ENCODE measurements around the gene SEPTIN1. TPM values are rescaled to one million over a fixed set of nuclear protein-coding genes. Genes with fewer than 3 reads are reported as not detected.
A peak's percentile ranks its signal among the peaks of the same experiment; 100 is the strongest.

The SEPTIN1 gene
- total RNA-seq, 1 experiment from 2014 or later: not detected

GRCh38 chr16:30368792-30369090 is 13.6 kb downstream of the SEPTIN1 start:
- in situ Hi-C loops (cut with HindIII; ENCODE audit: low pct_unique_long_range_greater_than_20kb, low sequenced_read_pairs): no loop called here
- DNase-seq (ENCODE audit: low read depth, low spot score): no peak

- DNase-seq (ENCODE audit: low read depth, low spot score): no peak
- in situ Hi-C loops (cut with HindIII; ENCODE audit: low pct_unique_long_range_greater_than_20kb, low sequenced_read_pairs): no loop called here
These were observed 14.1 kb downstream of the SEPTIN1 start for GRCh38 chr16:30368122-30368791.

- no peak for DNase-seq (ENCODE audit: low read depth, low spot score)
- in situ Hi-C loops (cut with HindIII; ENCODE audit: low pct_unique_long_range_greater_than_20kb, low sequenced_read_pairs): no loop called here
These were observed 14.9 kb downstream of the SEPTIN1 start for GRCh38 chr16:30367349-30368009.

GRCh38 chr16:30366511-30366910 is 15.8 kb downstream of the SEPTIN1 start:
- in situ Hi-C loops (cut with HindIII; ENCODE audit: low pct_unique_long_range_greater_than_20kb, low sequenced_read_pairs): no loop called here
- DNase-seq (ENCODE audit: low read depth, low spot score): no peak

GRCh38 chr16:30365200-30365599 is 17.2 kb downstream of the SEPTIN1 start:
- in situ Hi-C loops (cut with HindIII; ENCODE audit: low pct_unique_long_range_greater_than_20kb, low sequenced_read_pairs): no loop called here
- DNase-seq (ENCODE audit: low read depth, low spot score): no peak

- in situ Hi-C loops (cut with HindIII; ENCODE audit: low pct_unique_long_range_greater_than_20kb, low sequenced_read_pairs): no loop called here
- DNase-seq (ENCODE audit: low read depth, low spot score): no peak
These were observed 21.2 kb downstream of the SEPTIN1 start for GRCh38 chr16:30361180-30361579.

GRCh38 chr16:30359871-30360170 is 22.5 kb downstream of the SEPTIN1 start:
- DNase-seq (ENCODE audit: low read depth, low spot score): no peak
- in situ Hi-C loops (cut with HindIII; ENCODE audit: low pct_unique_long_range_greater_than_20kb, low sequenced_read_pairs): no loop called here

GRCh38 chr16:30358990-30359870 is 23.1 kb downstream of the SEPTIN1 start:
- no peak for DNase-seq (ENCODE audit: low read depth, low spot score)
- in situ Hi-C loops (cut with HindIII; ENCODE audit: low pct_unique_long_range_greater_than_20kb, low sequenced_read_pairs): no loop called here

GRCh38 chr16:30358577-30358936 is 23.8 kb downstream of the SEPTIN1 start:
- no peak for DNase-seq (ENCODE audit: low read depth, low spot score)
- in situ Hi-C loops (cut with HindIII; ENCODE audit: low pct_unique_long_range_greater_than_20kb, low sequenced_read_pairs): no loop called here

GRCh38 chr16:30357715-30358576 is 24.4 kb downstream of the SEPTIN1 start:
- in situ Hi-C loops (cut with HindIII; ENCODE audit: low pct_unique_long_range_greater_than_20kb, low sequenced_read_pairs): no loop called here
- no peak for DNase-seq (ENCODE audit: low read depth, low spot score)

- DNase-seq (ENCODE audit: low read depth, low spot score): no peak
- in situ Hi-C loops (cut with HindIII; ENCODE audit: low pct_unique_long_range_greater_than_20kb, low sequenced_read_pairs): no loop called here
These were observed 25.2 kb downstream of the SEPTIN1 start for GRCh38 chr16:30357085-30357714.

- in situ Hi-C loops (cut with HindIII; ENCODE audit: low pct_unique_long_range_greater_than_20kb, low sequenced_read_pairs): no loop called here
- no peak for DNase-seq (ENCODE audit: low read depth, low spot score)
These were observed 25.8 kb downstream of the SEPTIN1 start for GRCh38 chr16:30356401-30357084.

GRCh38 chr16:30355954-30356308 is 26.4 kb downstream of the SEPTIN1 start:
- in situ Hi-C loops (cut with HindIII; ENCODE audit: low pct_unique_long_range_greater_than_20kb, low sequenced_read_pairs): no loop called here
- DNase-seq (ENCODE audit: low read depth, low spot score): no peak

- in situ Hi-C loops (cut with HindIII; ENCODE audit: low pct_unique_long_range_greater_than_20kb, low sequenced_read_pairs): no loop called here
These were observed 27.0 kb downstream of the SEPTIN1 start, which contains the start of gene CD2BP2 for GRCh38 chr16:30355144-30355953. Gene CD2BP2 (minus strand): TSS chr16:30355308. CDS start chr16:30354681, 627 bp downstream.

GRCh38 chr16:30354423-30355143 is 27.8 kb downstream of the SEPTIN1 start:
- DNase-seq (ENCODE audit: low read depth, low spot score): no peak
- in situ Hi-C loops (cut with HindIII; ENCODE audit: low pct_unique_long_range_greater_than_20kb, low sequenced_read_pairs): no loop called here

More at GRCh38 chr16:30355144-30355953, 27.0 kb downstream of the SEPTIN1 start, which contains the start of gene CD2BP2:
- DNase-seq (ENCODE audit: low read depth, low spot score): peak; percentile 98
